HepG2 (cell line): Measurements from ENCODE around the gene ACTR1A. TPM values are rescaled to one million over a fixed set of nuclear protein-coding genes. Genes with fewer than 3 reads are reported as not detected.

Experiments used
- ATF3 ChIP-seq: sonication (generic); formaldehyde crosslinking; IDR thresholded peaks from 2 replicates; pipeline ENCODE4 v1.4.0; 2020; ENCODE audit warnings: missing genetic modification reagents
- BATF2 ChIP-seq: sonication (generic); formaldehyde crosslinking; IDR thresholded peaks from 2 replicates; pipeline ENCODE4 v1.8.0; 2022; ENCODE audit warnings: mild to moderate bottlenecking, missing genetic modification reagents, moderate library complexity
- FOXO4 ChIP-seq: sonication (generic); formaldehyde crosslinking; conservative IDR thresholded peaks from 2 replicates; pipeline ENCODE4 v1.8.1; 2023; ENCODE audit warnings: missing genetic modification reagents
- IKZF5 ChIP-seq: IDR thresholded peaks from 2 replicates; pipeline ENCODE4 v1.6.1; 2018; ENCODE audit warnings: missing genetic modification reagents, mild to moderate bottlenecking, missing compliant biosample characterization
- MXD3 ChIP-seq: IDR thresholded peaks from 2 replicates; pipeline ENCODE4 v1.6.1; 2016; ENCODE audit warnings: mild to moderate bottlenecking, missing biosample characterization, missing genetic modification reagents
- TEF ChIP-seq: sonication (generic); formaldehyde crosslinking; IDR thresholded peaks from 2 replicates; pipeline ENCODE4 v1.5.0; 2020; ENCODE audit warnings: missing genetic modification reagents
- ZSCAN30 ChIP-seq: sonication (generic); formaldehyde crosslinking; IDR thresholded peaks from 2 replicates; pipeline ENCODE4 v1.5.0; 2020; ENCODE audit warnings: mild to moderate bottlenecking, missing genetic modification reagents
- polyA plus RNA-seq, 8 experiments: library from polyadenylated mRNA; depleted of rRNA in 3 of 8; stranded (reverse) in 7 of 8; unstranded in 1 of 8; fragments of >200 nt; fragmentation: Illumina TruSeq in 4 of 8; extraction: Trizol in 4 of 8; gene quantifications; 2 replicates each; pipeline versions ENCODE4 v1.2.1 to v1.2.3, GENCODE V29; 2011 to 2016; ENCODE audit warnings: low read depth in 4 of 8, missing spikeins in 1 of 8, mixed read lengths in 1 of 8; ENCODE audit not compliant: insufficient read depth in 1 of 8
- total RNA-seq, 5 experiments: library from RNA; depleted of rRNA; stranded (reverse); fragments of >200 nt; fragmentation: Illumina TruSeq; extraction: Trizol; gene quantifications; 2 replicates each; pipeline ENCODE4 v1.2.3, GENCODE V29; 2016; ENCODE audit warnings: low read depth in 1 of 5

Gene ACTR1A
- total and polyA plus RNA-seq, 2 of the 13 experiments (the other 11 are each of a cell fraction or from before 2014, with no cell fraction given) = 59.6 to 62.8 TPM

GRCh38 chr10:102507521-102507920 is 5.0 kb upstream of the ACTR1A start (continued):
- no peak for TF ChIP-seq TEF (CRISPR knock-in tag)
- TF ChIP-seq MXD3 (CRISPR knock-in tag) = no peak
- no peak for TF ChIP-seq FOXO4
- no peak for TF ChIP-seq IKZF5 (CRISPR knock-in tag)
- TF ChIP-seq BATF2 (CRISPR knock-in tag) = no peak
- TF ChIP-seq ZSCAN30 (CRISPR knock-in tag) = no peak
- no peak for TF ChIP-seq ATF3 (CRISPR knock-in tag)
